Measurements from ENCODE around the gene PCBP3.

PCBP3 gene

GRCh38 chr21:45864436-45864835 is 220.9 kb downstream of the PCBP3 start:
- Histone ChIP-seq H3K9me2 (replicated peaks; ENCODE audit: insufficient read depth, low read length) (no peaks in the 10 kb centered on the region), H3K9me3 (ENCODE audit: insufficient read depth, low read length) (no peaks in the 10 kb centered on the region), H3K4me3 (ENCODE audit: insufficient read depth, low read length, poor library complexity, severe bottlenecking) (no peak overlapping the region), H3F3A (ENCODE audit: insufficient read depth) (no peaks in the 10 kb centered on the region), H3K9ac (ENCODE audit: low read length) (no peak overlapping the region), H3K27ac (ENCODE audit: low read depth, low read length) (no peak overlapping the region), H3K27me3 (ENCODE audit: low read length) (no peaks in the 10 kb centered on the region), H3K4me2 (ENCODE audit: low read depth, low read length, poor library complexity, severe bottlenecking) (no peak overlapping the region), H3K36me3 (ENCODE audit: low read length) (no peaks in the 10 kb centered on the region), H3K79me2 (ENCODE audit: insufficient read depth, low read length) (no peaks in the 10 kb centered on the region), H2AFZ (ENCODE audit: low read depth, low read length, severe bottlenecking) (no peak overlapping the region), H4K20me1 (ENCODE audit: low read depth, low read length) (no peaks in the 10 kb centered on the region)
- TF ChIP-seq EZH2phosphoT487 (conservative IDR thresholded peaks at IDR 0.05; ENCODE audit: low read length) (no peak), CTCF (IDR thresholded peaks at IDR 0.05; ENCODE audit: insufficient read depth, low read length, poor library complexity, severe bottlenecking) (no peak)

GRCh38 chr21:45865106-45865835 is 221.7 kb downstream of the PCBP3 start:
- Histone ChIP-seq H3F3A (ENCODE audit: insufficient read depth) (no peaks in the 10 kb centered on the region), H3K27me3 (ENCODE audit: low read length) (no peaks in the 10 kb centered on the region), H3K9me2 (replicated peaks; ENCODE audit: insufficient read depth, low read length) (no peaks in the 10 kb centered on the region), H3K9ac (ENCODE audit: low read length) (no peak overlapping the region), H3K4me3 (ENCODE audit: insufficient read depth, low read length, poor library complexity, severe bottlenecking) (no peak overlapping the region), H3K9me3 (ENCODE audit: insufficient read depth, low read length) (no peaks in the 10 kb centered on the region), H4K20me1 (ENCODE audit: low read depth, low read length) (no peaks in the 10 kb centered on the region), H3K36me3 (ENCODE audit: low read length) (no peaks in the 10 kb centered on the region), H3K27ac (ENCODE audit: low read depth, low read length) (no peak overlapping the region), H3K79me2 (ENCODE audit: insufficient read depth, low read length) (no peaks in the 10 kb centered on the region), H3K4me2 (ENCODE audit: low read depth, low read length, poor library complexity, severe bottlenecking) (no peak overlapping the region), H2AFZ (ENCODE audit: low read depth, low read length, severe bottlenecking) (no peak overlapping the region)
- TF ChIP-seq CTCF (IDR thresholded peaks at IDR 0.05; ENCODE audit: insufficient read depth, low read length, poor library complexity, severe bottlenecking) (no peak), EZH2phosphoT487 (conservative IDR thresholded peaks at IDR 0.05; ENCODE audit: low read length) (no peak)

GRCh38 chr21:45866551-45866950 is 223.0 kb downstream of the PCBP3 start:
- Histone ChIP-seq H3K79me2 (ENCODE audit: insufficient read depth, low read length) (no peaks in the 10 kb centered on the region), H3K9ac (ENCODE audit: low read length) (no peak overlapping the region), H3K27me3 (ENCODE audit: low read length) (no peaks in the 10 kb centered on the region), H3K4me3 (ENCODE audit: insufficient read depth, low read length, poor library complexity, severe bottlenecking) (no peak overlapping the region), H3K9me3 (ENCODE audit: insufficient read depth, low read length) (no peaks in the 10 kb centered on the region), H3K27ac (ENCODE audit: low read depth, low read length) (no peak overlapping the region), H2AFZ (ENCODE audit: low read depth, low read length, severe bottlenecking) (no peak overlapping the region), H3K36me3 (ENCODE audit: low read length) (no peaks in the 10 kb centered on the region), H3F3A (ENCODE audit: insufficient read depth) (no peaks in the 10 kb centered on the region), H3K4me2 (ENCODE audit: low read depth, low read length, poor library complexity, severe bottlenecking) (no peak overlapping the region), H4K20me1 (ENCODE audit: low read depth, low read length) (no peaks in the 10 kb centered on the region), H3K9me2 (replicated peaks; ENCODE audit: insufficient read depth, low read length) (no peaks in the 10 kb centered on the region)
- TF ChIP-seq CTCF (IDR thresholded peaks at IDR 0.05; ENCODE audit: insufficient read depth, low read length, poor library complexity, severe bottlenecking) (no peak), EZH2phosphoT487 (conservative IDR thresholded peaks at IDR 0.05; ENCODE audit: low read length) (no peak)

All from SU-DHL-6 (cell line).